ENCODE measurements around the gene SARNP.

Gene SARNP

DNA sequence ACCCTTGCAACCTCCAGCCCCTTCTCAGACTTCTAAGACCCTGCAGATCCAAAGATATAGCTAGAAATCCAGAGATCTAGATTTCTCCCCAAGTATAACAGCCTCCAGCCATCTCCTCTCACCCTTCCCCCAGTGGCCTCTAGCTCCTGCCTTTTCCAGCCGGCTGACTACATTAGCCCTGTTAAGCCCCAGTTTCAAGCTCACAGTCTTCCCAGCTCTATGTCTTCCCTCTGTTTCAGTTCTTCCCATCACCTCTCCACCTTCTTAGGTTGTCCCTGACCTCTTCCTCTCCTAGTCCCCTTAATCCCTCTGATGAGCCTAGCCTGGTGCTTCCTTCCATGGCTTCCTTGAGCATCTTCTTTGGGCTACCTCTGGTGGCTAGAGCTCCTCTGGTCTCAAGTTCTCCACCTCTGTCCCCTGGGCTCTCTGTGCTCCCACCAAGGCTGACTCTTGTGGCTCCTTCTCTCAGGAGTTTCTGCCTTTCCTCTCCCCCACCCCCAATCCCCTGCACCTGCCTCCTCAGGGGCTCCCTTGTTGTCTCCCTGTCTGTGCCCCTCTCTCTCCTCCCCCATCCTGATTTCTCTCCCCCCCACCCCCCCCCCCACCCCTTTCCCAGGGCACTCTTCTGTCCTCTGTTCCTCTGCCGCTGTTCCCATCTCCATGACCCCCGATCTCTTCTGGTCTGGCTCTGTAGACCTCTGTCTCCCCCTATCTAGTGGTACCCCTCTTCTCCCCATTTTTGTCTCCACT, 75.4 kb downstream of the SARNP start:
- ATAC-seq (ENCODE audit: insufficient read depth, low read depth) (no peak), DNase-seq (no peak)
- Histone ChIP-seq H4K20me1 (ENCODE audit: insufficient read depth, low read length) (peaks cover 21% of the 10 kb centered on the region; the same call in 1 of the 2 replicates), H3K4me3 (ENCODE audit: low read depth in 1 of 2, low read length in 2 of 2) (peak overlapping the region; percentile 19 to 56; a peak in 3 of 4 replicates), H3K4me1 (ENCODE audit: insufficient read depth, low read length) (peaks cover 53% of the 10 kb centered on the region), H3K79me2 (ENCODE audit: insufficient read depth, low read length) (peaks cover 14% of the 10 kb centered on the region), H3K9ac (ENCODE audit: low read depth, low read length) (peak overlapping the region; percentile 53), H3K27me3 (ENCODE audit: insufficient read depth, low read length, poor library complexity) (no peaks in the 10 kb centered on the region), H3K4me2 (ENCODE audit: insufficient read depth, low read length) (peak overlapping the region; percentile 83), H3K27ac (ENCODE audit: low read length) (peak overlapping the region; percentile 65), H3K36me3 (ENCODE audit: insufficient read depth, low read length) (no peaks in the 10 kb centered on the region), H2AFZ (ENCODE audit: low read depth, low read length) (peak overlapping the region; percentile 88), H3K9me3 (ENCODE audit: insufficient read depth, low read length, severe bottlenecking) (no peaks in the 10 kb centered on the region)
- no peak for TF ChIP-seq EZH2 (IDR thresholded peaks at IDR 0.05; ENCODE audit: borderline replicate concordance, low read depth, low read length, severe bottlenecking)
- TF ChIP-seq, protein P1, sequence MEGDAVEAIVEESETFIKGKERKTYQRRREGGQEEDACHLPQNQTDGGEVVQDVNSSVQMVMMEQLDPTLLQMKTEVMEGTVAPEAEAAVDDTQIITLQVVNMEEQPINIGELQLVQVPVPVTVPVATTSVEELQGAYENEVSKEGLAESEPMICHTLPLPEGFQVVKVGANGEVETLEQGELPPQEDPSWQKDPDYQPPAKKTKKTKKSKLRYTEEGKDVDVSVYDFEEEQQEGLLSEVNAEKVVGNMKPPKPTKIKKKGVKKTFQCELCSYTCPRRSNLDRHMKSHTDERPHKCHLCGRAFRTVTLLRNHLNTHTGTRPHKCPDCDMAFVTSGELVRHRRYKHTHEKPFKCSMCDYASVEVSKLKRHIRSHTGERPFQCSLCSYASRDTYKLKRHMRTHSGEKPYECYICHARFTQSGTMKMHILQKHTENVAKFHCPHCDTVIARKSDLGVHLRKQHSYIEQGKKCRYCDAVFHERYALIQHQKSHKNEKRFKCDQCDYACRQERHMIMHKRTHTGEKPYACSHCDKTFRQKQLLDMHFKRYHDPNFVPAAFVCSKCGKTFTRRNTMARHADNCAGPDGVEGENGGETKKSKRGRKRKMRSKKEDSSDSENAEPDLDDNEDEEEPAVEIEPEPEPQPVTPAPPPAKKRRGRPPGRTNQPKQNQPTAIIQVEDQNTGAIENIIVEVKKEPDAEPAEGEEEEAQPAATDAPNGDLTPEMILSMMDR (IDR thresholded peaks at IDR 0.05; ENCODE audit: borderline replicate concordance, extremely low read depth, low read length, poor library complexity, severe bottlenecking), result no peak

DNA sequence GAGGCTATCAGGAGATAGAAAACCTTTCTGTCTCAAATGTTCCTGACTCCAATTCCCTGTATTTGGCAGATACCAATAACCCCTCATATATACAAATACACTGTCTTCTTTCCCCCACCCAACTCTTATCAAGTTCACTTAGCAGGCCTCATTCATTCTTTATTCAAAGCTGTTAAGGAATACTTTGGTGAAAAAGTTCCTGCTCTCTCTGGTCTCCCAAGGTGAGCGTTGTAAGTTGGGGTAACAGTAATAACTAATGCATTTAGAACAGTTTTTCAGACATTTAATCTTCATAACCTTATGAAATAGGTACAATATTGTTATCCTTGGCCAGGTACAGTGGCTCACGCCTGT, 78.5 kb downstream of the SARNP start:
- Histone ChIP-seq H3K27ac (ENCODE audit: low read length) (no peak overlapping the region), H3K79me2 (ENCODE audit: insufficient read depth, low read length) (peaks cover 2% of the 10 kb centered on the region), H3K9me3 (ENCODE audit: insufficient read depth, low read length, severe bottlenecking) (no peaks in the 10 kb centered on the region), H3K27me3 (ENCODE audit: insufficient read depth, low read length, poor library complexity) (no peaks in the 10 kb centered on the region), H3K4me2 (ENCODE audit: insufficient read depth, low read length) (peak overlapping the region; percentile 80), H2AFZ (ENCODE audit: low read depth, low read length) (no peak overlapping the region), H3K9ac (ENCODE audit: low read depth, low read length) (no peak overlapping the region; the same call in 1 of the 2 replicates), H3K4me3 (ENCODE audit: low read depth in 1 of 2, low read length in 2 of 2) (no peak overlapping the region), H4K20me1 (ENCODE audit: insufficient read depth, low read length) (peaks cover 1% of the 10 kb centered on the region; the same call in 1 of the 2 replicates), H3K4me1 (ENCODE audit: insufficient read depth, low read length) (peaks cover 34% of the 10 kb centered on the region), H3K36me3 (ENCODE audit: insufficient read depth, low read length) (no peaks in the 10 kb centered on the region)
- TF ChIP-seq, protein P1 (IDR thresholded peaks at IDR 0.05; ENCODE audit: borderline replicate concordance, extremely low read depth, low read length, poor library complexity, severe bottlenecking), result no peak
- no peak for TF ChIP-seq EZH2 (IDR thresholded peaks at IDR 0.05; ENCODE audit: borderline replicate concordance, low read depth, low read length, severe bottlenecking)
- ATAC-seq (ENCODE audit: insufficient read depth, low read depth) (no peak), DNase-seq (no peak)

DNA sequence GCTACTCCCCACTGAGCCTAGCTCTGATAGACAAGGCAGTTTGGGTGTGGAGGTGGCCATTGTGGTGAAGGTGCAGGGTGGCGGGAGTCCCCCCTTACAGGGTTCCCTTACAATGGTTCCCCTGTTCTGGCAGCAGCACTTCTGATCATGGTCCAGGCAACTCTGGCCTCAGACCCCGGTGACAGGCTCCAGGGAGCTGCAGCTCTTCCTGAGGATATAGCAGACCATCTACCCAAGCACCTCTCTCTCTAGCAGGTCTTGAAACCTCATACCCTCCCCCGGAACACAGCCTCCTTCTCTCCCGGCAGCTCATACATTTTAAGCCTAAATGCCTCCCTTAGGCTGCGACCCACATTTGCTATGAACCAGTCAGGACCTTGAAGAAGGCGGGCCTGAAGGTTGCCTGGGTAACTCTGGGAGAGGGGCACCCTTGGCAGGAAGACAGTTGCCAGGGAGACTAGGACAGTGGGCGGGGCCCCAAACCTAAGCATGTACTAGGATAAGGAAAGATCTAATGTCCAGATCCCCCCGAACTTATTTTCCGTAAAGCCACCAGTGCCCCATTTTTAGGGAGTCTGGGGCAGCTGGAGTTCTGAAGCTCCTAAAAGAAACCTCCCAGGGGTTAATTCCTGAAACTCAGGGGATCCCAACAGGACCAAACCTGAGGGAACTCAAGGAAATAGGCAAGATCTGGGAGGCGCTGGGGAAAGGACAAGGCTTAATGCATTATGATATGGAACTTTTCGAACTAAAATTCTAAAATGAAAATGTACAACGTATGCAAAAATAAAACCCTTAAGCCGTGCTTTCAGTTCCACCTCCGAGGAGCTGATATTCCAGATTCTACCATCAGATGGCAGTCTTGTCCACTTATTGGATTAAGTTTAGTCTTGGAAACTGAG, 79.2 kb downstream of the SARNP start:
- Histone ChIP-seq H3K27ac (ENCODE audit: low read length) (peak overlapping the region; percentile 67), H3K4me1 (ENCODE audit: insufficient read depth, low read length) (peaks cover 32% of the 10 kb centered on the region), H2AFZ (ENCODE audit: low read depth, low read length) (peak overlapping the region; percentile 87), H3K79me2 (ENCODE audit: insufficient read depth, low read length) (no peaks in the 10 kb centered on the region), H3K36me3 (ENCODE audit: insufficient read depth, low read length) (no peaks in the 10 kb centered on the region), H4K20me1 (ENCODE audit: insufficient read depth, low read length) (no peaks in the 10 kb centered on the region), H3K9ac (ENCODE audit: low read depth, low read length) (peak overlapping the region; percentile 59), H3K4me3 (ENCODE audit: low read depth in 1 of 2, low read length in 2 of 2) (peak overlapping the region; percentile 30 to 59), H3K4me2 (ENCODE audit: insufficient read depth, low read length) (peak overlapping the region; percentile 80), H3K9me3 (ENCODE audit: insufficient read depth, low read length, severe bottlenecking) (no peaks in the 10 kb centered on the region), H3K27me3 (ENCODE audit: insufficient read depth, low read length, poor library complexity) (no peaks in the 10 kb centered on the region)
- DNase-seq (peak; percentile 96), ATAC-seq (ENCODE audit: insufficient read depth, low read depth) (peak; percentile 89)
- no peak for TF ChIP-seq EZH2 (IDR thresholded peaks at IDR 0.05; ENCODE audit: borderline replicate concordance, low read depth, low read length, severe bottlenecking)
- TF ChIP-seq, protein P1 (IDR thresholded peaks at IDR 0.05; ENCODE audit: borderline replicate concordance, extremely low read depth, low read length, poor library complexity, severe bottlenecking), result peak; percentile 95

All from DND-41 (cell line).